Panc1 (cell line): Measurements from ENCODE around the gene SPAG4. TPM values are rescaled to one million over a fixed set of nuclear protein-coding genes. Genes with fewer than 3 reads are reported as not detected.

Experiments used
- ATAC-seq: fragments of 200-7000 bp; cut with Tn5 transposase; 2 replicates; pipeline ENCODE4 v1.9.1; 2020; ENCODE audit warnings: mild to moderate bottlenecking, moderate library complexity
- BruUV-seq: library from RNA; stranded (reverse); fragments of 400-500 nt; replicated peaks from 2 replicates; lab custom pipeline; 2021; lab: Mats Ljungman, UMichigan
- CTCF ChIA-PET: fragments of 300-600 bp; sonication (Branson Sonifier 250); formaldehyde crosslinking; loops from one replicate; lab custom pipeline; 2022; ENCODE audit warnings: antibody characterized with exemption; lab: Charles Lee
- POLR2A ChIA-PET: fragments of 300-600 bp; sonication (Branson Sonifier 250); formaldehyde crosslinking; loops from one replicate; lab custom pipeline; 2022; ENCODE audit warnings: antibody characterized with exemption; lab: Charles Lee
- DNase-seq: peaks from one replicate; pipeline ENCODE4 v3.0.0-alpha.2; 2010; ENCODE audit warnings: low read depth, low spot score
- H3K27ac ChIP-seq: 2 replicates; pipeline ENCODE4 v1.5.1; 2011; ENCODE audit warnings: mild to moderate bottlenecking, low read length, inconsistent platforms
- H3K27me3 ChIP-seq: fragments of 200-500 bp; sonication (Bioruptor generic); 2 replicates; pipeline ENCODE4 v1.6.0; 2014; ENCODE audit warnings: low read length, inconsistent platforms; ENCODE audit not compliant: control insufficient read depth, insufficient read depth
- H3K36me3 ChIP-seq: fragments of 200-500 bp; sonication (Bioruptor generic); 2 replicates; pipeline ENCODE4 v1.5.1; 2014; ENCODE audit warnings: inconsistent platforms, mild to moderate bottlenecking, low read length, moderate library complexity; ENCODE audit not compliant: control insufficient read depth, insufficient read depth
- H3K4me1 ChIP-seq: 2 replicates; pipeline ENCODE4 v1.5.1; 2011; ENCODE audit warnings: inconsistent platforms, mild to moderate bottlenecking, low read length, moderate library complexity; ENCODE audit not compliant: control insufficient read depth, insufficient read depth
- H3K4me3 ChIP-seq, 2 experiments: 2 replicates each; pipeline ENCODE4 v1.5.1; 2011 to 2012; ENCODE audit warnings: low read depth in 2 of 2, low read length in 2 of 2, mild to moderate bottlenecking in 2 of 2, inconsistent platforms in 1 of 2, moderate library complexity in 1 of 2
- H3K9me3 ChIP-seq: fragments of 200-500 bp; sonication (Bioruptor generic); 2 replicates; pipeline ENCODE4 v1.5.1; 2014; ENCODE audit warnings: low read depth, mild to moderate bottlenecking, inconsistent platforms, low read length, moderate library complexity; ENCODE audit not compliant: control insufficient read depth, insufficient read depth
- CTCF ChIP-seq: fragments of 450-650 bp; IDR thresholded peaks from 2 replicates; pipeline ENCODE4 v1.5.1; 2017; ENCODE audit warnings: mild to moderate bottlenecking
- POLR2AphosphoS5 ChIP-seq: IDR thresholded peaks from 2 replicates; pipeline ENCODE4 v1.6.1; 2012; ENCODE audit warnings: mild to moderate bottlenecking, low read depth, low read length, moderate library complexity
- REST ChIP-seq, 2 experiments: IDR thresholded peaks; 2 replicates each; pipeline ENCODE4 v1.6.1; 2011 to 2012; ENCODE audit warnings: low read depth in 2 of 2, control low read depth in 1 of 2, low read length in 1 of 2, mild to moderate bottlenecking in 1 of 2, moderate library complexity in 1 of 2; ENCODE audit not compliant: insufficient read depth in 1 of 2
- SIN3A ChIP-seq: IDR thresholded peaks from 2 replicates; pipeline ENCODE4 v1.6.1; 2012; ENCODE audit warnings: low read depth, mild to moderate bottlenecking, low read length, moderate library complexity, borderline replicate concordance; ENCODE audit not compliant: insufficient read depth
- TCF7L2 ChIP-seq: IDR thresholded peaks from 2 replicates; pipeline ENCODE4 v1.6.1; 2011; ENCODE audit warnings: mild to moderate bottlenecking, low read depth, low read length, inconsistent platforms
- in situ Hi-C: cut with HindIII; loops from 2 replicates; pipeline ENCODE4 v1.10.0; 2016; ENCODE audit warnings: low sequenced_read_pairs, low pct_unique_long_range_greater_than_20kb
- intact Hi-C: fragments of 100-400 bp; cut with micrococcal nuclease; formaldehyde crosslinking; loops from one replicate; pipeline ENCODE4 v1.10.0; 2022; ENCODE audit not compliant: unreplicated experiment
- total RNA-seq: library from RNA; stranded (reverse); gene quantifications from one replicate; pipeline ENCODE4 v1.2.1, GENCODE V29; 2021; ENCODE audit not compliant: unreplicated experiment

Gene SPAG4
- total RNA-seq, 1 experiment from 2014 or later: 17.6 TPM

GRCh38 chr20:35601990-35602389 is 13.6 kb upstream of the SPAG4 start:
- in situ Hi-C loops (no loop called here), intact Hi-C loops (no loop called here)
- POLR2A ChIA-PET: no interaction called here
- H3K4me3 ChIP-seq: no peak overlapping the region
- H3K9me3 ChIP-seq: no peaks in the 10 kb centered on the region
- H3K4me1 ChIP-seq: no peaks in the 10 kb centered on the region
- TF ChIP-seq TCF7L2 (no peak), POLR2AphosphoS5 (no peak), CTCF (no peak), REST (IDR thresholded peaks at IDR 0.05; ENCODE audit: insufficient read depth in 1 of 2, low read depth in 2 of 2, low read length in 1 of 2) (no peak), SIN3A (no peak)
- BruUV-seq: no TSS peak
- no peak for DNase-seq
- no peak for ATAC-seq
- no peaks in the 10 kb centered on the region for H3K27me3 ChIP-seq
- CTCF ChIA-PET: no interaction called here
- no peaks in the 10 kb centered on the region for H3K36me3 ChIP-seq
- no peak overlapping the region for H3K27ac ChIP-seq

- ChIA-PET CTCF (no interaction called here), POLR2A (no interaction called here)
- no TSS peak for BruUV-seq
- TF ChIP-seq CTCF: no peak
- TF ChIP-seq REST (IDR thresholded peaks at IDR 0.05; ENCODE audit: insufficient read depth in 1 of 2, low read depth in 2 of 2, low read length in 1 of 2): no peak
- no peak for TF ChIP-seq POLR2AphosphoS5
- no peak for TF ChIP-seq TCF7L2
- no peak for TF ChIP-seq SIN3A
- H3K4me3 ChIP-seq: no peak overlapping the region
- in situ Hi-C loops (no loop called here), intact Hi-C loops (no loop called here)
- H3K27ac ChIP-seq: no peak overlapping the region
- H3K4me1 ChIP-seq: no peaks in the 10 kb centered on the region
- H3K27me3 ChIP-seq: no peaks in the 10 kb centered on the region
- DNase-seq: no peak
- no peak for ATAC-seq
- H3K36me3 ChIP-seq: no peaks in the 10 kb centered on the region
- H3K9me3 ChIP-seq: no peaks in the 10 kb centered on the region
Measured at GRCh38 chr20:35602851-35603495, 12.7 kb upstream of the SPAG4 start.
